RWPE2 (cell line): Measurements from ENCODE around the gene SESN3.

Experiments
- ATAC-seq: fragments of 200-7000 bp; cut with Tn5 transposase; 3 replicates; pipeline ENCODE4 v1.9.1; 2021; ENCODE audit warnings: low read depth
- DNase-seq: peaks from one replicate; pipeline ENCODE4 v3.0.0-alpha.2; 2020; ENCODE audit warnings: low spot score
- H3K27ac ChIP-seq: fragments of 450-650 bp; 2 replicates; pipeline ENCODE4 v1.5.1; 2017; ENCODE audit warnings: mild to moderate bottlenecking; ENCODE audit not compliant: poor library complexity, severe bottlenecking
- H3K27me3 ChIP-seq: fragments of 250-450 bp; sonication (Bioruptor Pico); 2 replicates; pipeline ENCODE4 v1.5.1; 2021; ENCODE audit warnings: mild to moderate bottlenecking, moderate library complexity; ENCODE audit not compliant: insufficient read depth, poor library complexity, severe bottlenecking
- H3K36me3 ChIP-seq: fragments of 250-450 bp; sonication (Bioruptor Pico); 2 replicates; pipeline ENCODE4 v1.5.1; 2020; ENCODE audit warnings: low read depth, mild to moderate bottlenecking, moderate library complexity
- H3K4me1 ChIP-seq: fragments of 250-450 bp; sonication (Bioruptor Pico); 2 replicates; pipeline ENCODE4 v1.5.1; 2021; ENCODE audit warnings: mild to moderate bottlenecking, moderate library complexity; ENCODE audit not compliant: insufficient read depth, poor library complexity, severe bottlenecking
- H3K4me3 ChIP-seq: fragments of 250-450 bp; sonication (Bioruptor Pico); 2 replicates; pipeline ENCODE4 v1.5.1; 2021; ENCODE audit warnings: mild to moderate bottlenecking, moderate library complexity; ENCODE audit not compliant: severe bottlenecking
- H3K9me3 ChIP-seq: fragments of 250-450 bp; sonication (Bioruptor Pico); 2 replicates; pipeline ENCODE4 v1.5.1; 2021; ENCODE audit warnings: mild to moderate bottlenecking, moderate library complexity; ENCODE audit not compliant: severe bottlenecking
- TF ChIP-seq, protein P1 (sequence below): fragments of 450-650 bp; IDR thresholded peaks from one replicate; pipeline ENCODE4 v1.5.1; 2017; ENCODE audit warnings: mild to moderate bottlenecking, moderate library complexity; ENCODE audit not compliant: poor library complexity, severe bottlenecking

Gene SESN3

DNA sequence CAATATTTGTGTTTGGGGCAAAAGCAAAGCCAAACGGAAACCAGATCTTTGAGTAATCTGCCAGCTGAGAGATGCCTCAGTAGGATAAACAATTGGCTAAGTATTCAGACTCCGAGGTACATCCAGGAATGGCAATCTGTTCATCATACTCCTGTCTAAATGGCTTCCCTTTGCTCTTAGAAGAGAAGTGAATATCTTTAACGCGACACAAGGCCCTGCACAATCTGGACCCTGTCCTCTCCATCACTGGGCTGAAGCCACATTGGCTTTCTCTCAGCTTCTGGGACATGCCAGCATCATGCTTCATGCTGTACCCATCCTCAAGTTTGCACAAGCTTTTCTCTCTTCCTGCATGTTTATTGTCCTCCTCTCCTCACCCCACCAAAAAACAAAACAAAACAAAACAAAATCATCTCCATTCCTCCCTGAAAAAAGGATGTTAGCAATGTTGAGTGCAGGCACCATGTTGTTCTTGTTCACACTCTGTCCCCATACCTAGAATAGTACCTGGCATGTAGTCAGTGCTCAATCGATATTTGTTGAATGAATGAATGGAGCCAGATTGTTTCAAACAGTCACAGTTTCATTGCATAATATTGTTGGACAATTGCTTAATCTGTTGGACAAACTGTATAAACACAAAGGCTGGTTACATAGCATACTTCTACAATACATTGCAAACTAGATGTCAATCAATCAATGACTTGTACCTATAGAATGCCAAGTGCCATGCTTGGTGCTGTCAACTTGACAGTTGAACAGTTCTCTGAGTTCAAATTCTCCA, 38.2 kb upstream of the SESN3 start:
- no peaks in the 10 kb centered on the region for H3K4me1 ChIP-seq
- H3K4me3 ChIP-seq: no peak overlapping the region
- TF ChIP-seq, protein P1, sequence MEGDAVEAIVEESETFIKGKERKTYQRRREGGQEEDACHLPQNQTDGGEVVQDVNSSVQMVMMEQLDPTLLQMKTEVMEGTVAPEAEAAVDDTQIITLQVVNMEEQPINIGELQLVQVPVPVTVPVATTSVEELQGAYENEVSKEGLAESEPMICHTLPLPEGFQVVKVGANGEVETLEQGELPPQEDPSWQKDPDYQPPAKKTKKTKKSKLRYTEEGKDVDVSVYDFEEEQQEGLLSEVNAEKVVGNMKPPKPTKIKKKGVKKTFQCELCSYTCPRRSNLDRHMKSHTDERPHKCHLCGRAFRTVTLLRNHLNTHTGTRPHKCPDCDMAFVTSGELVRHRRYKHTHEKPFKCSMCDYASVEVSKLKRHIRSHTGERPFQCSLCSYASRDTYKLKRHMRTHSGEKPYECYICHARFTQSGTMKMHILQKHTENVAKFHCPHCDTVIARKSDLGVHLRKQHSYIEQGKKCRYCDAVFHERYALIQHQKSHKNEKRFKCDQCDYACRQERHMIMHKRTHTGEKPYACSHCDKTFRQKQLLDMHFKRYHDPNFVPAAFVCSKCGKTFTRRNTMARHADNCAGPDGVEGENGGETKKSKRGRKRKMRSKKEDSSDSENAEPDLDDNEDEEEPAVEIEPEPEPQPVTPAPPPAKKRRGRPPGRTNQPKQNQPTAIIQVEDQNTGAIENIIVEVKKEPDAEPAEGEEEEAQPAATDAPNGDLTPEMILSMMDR: no peak
- H3K9me3 ChIP-seq: no peaks in the 10 kb centered on the region
- no peak for DNase-seq
- no peak for ATAC-seq
- no peaks in the 10 kb centered on the region for H3K27me3 ChIP-seq
- no peaks in the 10 kb centered on the region for H3K36me3 ChIP-seq
- H3K27ac ChIP-seq: no peak overlapping the region

DNA sequence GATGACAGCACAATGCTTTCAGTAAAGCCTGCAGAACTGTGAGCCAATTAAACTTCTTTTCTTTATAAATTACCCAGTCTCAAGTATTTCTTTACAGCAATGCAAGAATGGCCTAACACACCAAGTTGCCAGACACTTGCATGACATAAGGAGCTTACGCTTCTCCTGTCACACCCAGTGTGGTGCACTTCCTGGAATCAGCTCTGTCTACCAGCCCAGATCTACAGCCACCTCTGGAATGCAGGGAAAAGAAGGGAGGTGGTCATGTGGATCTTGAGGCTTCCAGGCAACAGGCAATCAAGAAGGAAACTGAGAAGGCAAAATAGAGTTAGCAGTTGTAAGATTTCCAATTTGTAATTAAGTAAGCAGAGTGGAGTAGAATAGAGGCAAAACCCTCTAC, 37.4 kb upstream of the SESN3 start:
- ATAC-seq (no peak), DNase-seq (no peak)
- TF ChIP-seq, protein P1: no peak
- Histone ChIP-seq H3K27ac (no peak overlapping the region), H3K4me3 (no peak overlapping the region), H3K9me3 (no peaks in the 10 kb centered on the region), H3K36me3 (no peaks in the 10 kb centered on the region), H3K4me1 (no peaks in the 10 kb centered on the region), H3K27me3 (no peaks in the 10 kb centered on the region)

DNA sequence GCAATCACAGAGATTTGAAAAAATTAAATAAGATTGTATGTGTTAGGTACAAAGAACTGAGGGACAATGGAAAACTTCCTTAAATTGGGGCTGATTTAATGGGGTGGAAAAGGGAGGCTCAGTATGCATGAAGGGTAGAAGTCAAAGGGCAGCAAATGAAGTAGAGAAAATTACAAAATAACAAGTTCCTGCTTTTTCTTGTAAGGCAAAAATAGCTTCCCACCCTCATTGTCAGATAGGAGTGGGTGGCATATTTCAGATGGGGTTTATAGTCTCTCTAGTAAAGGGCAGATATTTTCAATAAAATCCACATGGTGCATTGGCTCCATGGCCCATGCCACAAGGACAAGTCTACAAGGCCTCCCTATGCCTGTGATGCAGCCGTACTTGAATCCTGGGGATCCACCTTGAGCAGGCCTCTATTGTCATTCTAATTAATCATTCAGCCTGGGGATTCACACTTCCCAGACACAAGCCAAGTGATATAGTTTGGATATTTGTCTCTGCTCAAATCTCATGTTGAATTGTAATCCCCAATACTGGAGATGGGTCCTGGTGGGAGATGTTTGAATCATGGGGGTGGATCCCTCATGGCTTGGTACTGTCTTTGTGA, 36.7 kb upstream of the SESN3 start:
- ATAC-seq: no peak

DNA sequence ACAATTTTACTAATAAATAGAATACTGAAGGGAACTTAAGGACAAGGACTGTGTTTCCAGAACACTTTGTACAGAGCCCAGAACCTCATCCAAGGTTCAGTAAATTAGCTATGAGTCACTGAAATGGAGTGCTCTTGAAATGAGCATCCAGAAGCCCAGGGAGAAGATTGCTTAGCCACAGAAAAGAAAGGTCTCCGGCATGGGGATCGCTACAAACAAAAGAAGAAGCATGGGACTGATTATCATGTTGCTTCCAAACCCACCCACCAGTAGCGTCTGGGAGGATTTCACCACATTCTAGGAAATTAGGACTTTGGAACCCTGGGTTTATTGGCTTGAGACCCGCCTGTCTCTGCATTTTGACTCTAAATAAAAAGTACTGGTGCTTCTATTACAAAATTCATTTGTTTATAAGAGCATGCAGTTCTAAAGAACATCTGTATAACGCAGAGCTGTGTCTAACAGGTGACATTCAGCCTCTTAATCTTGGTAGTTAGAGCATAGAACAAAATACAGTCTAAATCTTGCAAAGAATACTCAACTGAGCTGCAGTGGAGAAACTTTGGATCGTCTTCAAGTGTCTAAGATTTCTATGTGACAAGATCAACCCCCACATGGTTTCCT, 35.9 kb upstream of the SESN3 start:
- DNase-seq (no peak), ATAC-seq (no peak)
- TF ChIP-seq, protein P1: no peak
- Histone ChIP-seq H3K27me3 (no peaks in the 10 kb centered on the region), H3K4me3 (no peak overlapping the region), H3K9me3 (no peaks in the 10 kb centered on the region), H3K27ac (no peak overlapping the region), H3K4me1 (no peaks in the 10 kb centered on the region), H3K36me3 (no peaks in the 10 kb centered on the region)

More for the DNA sequence above, 36.7 kb upstream of the SESN3 start:
- H3K4me3 ChIP-seq: no peak overlapping the region
- TF ChIP-seq, protein P1: no peak
- H3K9me3 ChIP-seq: no peaks in the 10 kb centered on the region
- H3K27me3 ChIP-seq: no peaks in the 10 kb centered on the region
- no peak overlapping the region for H3K27ac ChIP-seq
- no peak for DNase-seq
- no peaks in the 10 kb centered on the region for H3K4me1 ChIP-seq
- no peaks in the 10 kb centered on the region for H3K36me3 ChIP-seq

DNA sequence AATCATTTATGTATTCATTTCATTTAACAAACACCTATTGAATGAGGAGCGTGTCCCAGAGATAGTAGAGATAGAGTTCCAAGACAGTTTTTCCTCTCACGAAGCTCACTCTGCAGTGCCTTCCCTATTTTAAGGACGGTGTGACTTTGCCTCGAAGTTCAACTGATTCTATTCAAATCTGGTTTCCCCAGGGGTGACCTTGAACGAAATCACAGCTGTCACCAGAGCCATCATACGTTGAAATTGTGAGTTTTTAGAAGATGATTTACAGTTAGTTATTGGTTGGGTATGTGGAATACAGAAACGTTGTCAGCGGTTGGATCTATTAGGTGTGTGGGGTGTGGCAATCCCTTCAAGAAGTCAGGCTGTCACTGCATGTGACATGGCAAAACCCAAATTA, 33.9 kb upstream of the SESN3 start:
- H3K9me3 ChIP-seq: no peaks in the 10 kb centered on the region
- H3K36me3 ChIP-seq: no peaks in the 10 kb centered on the region
- no peak for ATAC-seq
- no peaks in the 10 kb centered on the region for H3K27me3 ChIP-seq
- no peak overlapping the region for H3K27ac ChIP-seq
- no peaks in the 10 kb centered on the region for H3K4me1 ChIP-seq
- TF ChIP-seq, protein P1: no peak
- no peak overlapping the region for H3K4me3 ChIP-seq
- DNase-seq: no peak
